Measurements from ENCODE around the gene PAPLN. TPM values are rescaled to one million over a fixed set of nuclear protein-coding genes. Genes with fewer than 3 reads are reported as not detected.

The PAPLN gene
- total and polyA plus RNA-seq, 2 of the 8 experiments (the other 6 are each of a cell fraction or from before 2014, with no cell fraction given): 14.8 to 25.6 TPM

- no peak overlapping the region for H3K27ac ChIP-seq (ENCODE audit: low read depth, low read length)
- H4K8ac ChIP-seq (ENCODE audit: extremely low read depth, insufficient read depth, low read length): no peak overlapping the region
- no peaks in the 10 kb centered on the region for H3K4me1 ChIP-seq (replicated peaks in 1 of 4; ENCODE audit: control insufficient read depth in 3 of 4, insufficient read depth in 4 of 4, low read length in 3 of 4)
- H3K56ac ChIP-seq (replicated peaks; ENCODE audit: insufficient read length, low read depth, low read length): no peak overlapping the region
- H3K4ac ChIP-seq (replicated peaks; ENCODE audit: insufficient read length, low read depth, low read length): no peak overlapping the region
- no peak overlapping the region for H2AFZ ChIP-seq (ENCODE audit: low read length)
- no peak overlapping the region for H3K14ac ChIP-seq (ENCODE audit: insufficient read length)
- DNase-seq (ENCODE audit: low read depth in 1 of 2, low spot score in 2 of 2): no peak
- no peak overlapping the region for H2AK5ac ChIP-seq (ENCODE audit: low read depth, low read length)
- H3K79me1 ChIP-seq (ENCODE audit: low read depth, low read length): no peaks in the 10 kb centered on the region
- H2BK120ac ChIP-seq (replicated peaks; ENCODE audit: low read depth, low read length): no peak overlapping the region
- no peak overlapping the region for H3K23ac ChIP-seq (ENCODE audit: insufficient read length)
- H3K36me3 ChIP-seq (ENCODE audit: control insufficient read depth in 2 of 4, insufficient read depth in 4 of 4, low read length in 3 of 4): peaks cover 5 to 43% (median 17%) of the 10 kb centered on the region in 4 experiments; a peak in 7 of 8 replicates
- no peak overlapping the region for H2BK12ac ChIP-seq (ENCODE audit: low read depth, low read length)
- no peak overlapping the region for H4K5ac ChIP-seq (ENCODE audit: insufficient read length, low read depth, low read length)
- no peak overlapping the region for H3K4me2 ChIP-seq (ENCODE audit: insufficient read depth in 1 of 2, low read depth in 2 of 2, low read length in 2 of 2)
- H3K9ac ChIP-seq (replicated peaks in 1 of 4; ENCODE audit: extremely low read depth in 1 of 4, low read depth in 3 of 4, low read length in 3 of 4): no peak overlapping the region
- H2BK15ac ChIP-seq (ENCODE audit: low read length): no peak overlapping the region
- H4K20me1 ChIP-seq (replicated peaks in 1 of 2; ENCODE audit: control insufficient read depth in 1 of 2, insufficient read depth in 2 of 2, low read length in 2 of 2): no peaks in the 10 kb centered on the region
- no peak overlapping the region for H4K91ac ChIP-seq (replicated peaks; ENCODE audit: insufficient read length, low read length)
- no peaks in the 10 kb centered on the region for H3K79me2 ChIP-seq (ENCODE audit: control insufficient read depth in 1 of 2, insufficient read depth in 2 of 2, low read length in 2 of 2)
- H3K27me3 ChIP-seq (replicated peaks in 1 of 4; ENCODE audit: control insufficient read depth in 3 of 4, extremely low read depth in 1 of 4, insufficient read depth in 3 of 4, low read length in 3 of 4): no peaks in the 10 kb centered on the region
- no peak overlapping the region for H3K4me3 ChIP-seq (ENCODE audit: extremely low read depth in 1 of 4, insufficient read depth in 2 of 4, low read depth in 3 of 4, low read length in 4 of 4)
- no peaks in the 10 kb centered on the region for H3K23me2 ChIP-seq (ENCODE audit: low read depth, low read length)
- no peak overlapping the region for H2BK20ac ChIP-seq (ENCODE audit: low read length)
- ChIA-PET CTCF (ENCODE audit: partially characterized antibody) (interaction anchor here (1.6 to 2.7 kb wide), 3 partner anchors 10 to 23 kb away, joined by 4 to 10 read pairs (median 8); no protein-coding TSS in a partner anchor), POLR2A (ENCODE audit: partially characterized antibody) (interaction anchor here (0.6 kb wide), 1 partner anchor 281 kb away, joined by 3 read pairs; the partner anchor contains the start of gene RIOX1)
- H2BK5ac ChIP-seq (ENCODE audit: low read depth, low read length): no peak overlapping the region
- no peaks in the 10 kb centered on the region; a peak in 1 of 4 replicates for H3K9me3 ChIP-seq (ENCODE audit: insufficient read depth in 2 of 2, low read depth in 1 of 2, low read length in 1 of 2)
- FAIRE-seq: no peak
- no peak overlapping the region for H3K18ac ChIP-seq (ENCODE audit: extremely low read depth, low read length)
- WGBS, 2 experiments (ENCODE audit: extremely low coverage in 1 of 2, insufficient coverage in 1 of 2, insufficient read length in 1 of 2, insufficient replicate concordance in 2 of 2, low coverage in 1 of 2, low lambda C conversion rate in 2 of 2, missing lambda C conversion rate in 1 of 2): 95% methylated on average over 2 of the region's 2 CpGs; no CpG with 5 or more reads in 1 of the 2 experiments
- TF ChIP-seq HDAC6 (IDR thresholded peaks at IDR 0.05; ENCODE audit: low read depth, low read length) (no peak), KDM5A (IDR thresholded peaks at IDR 0.05; ENCODE audit: low read length) (no peak), E2F6 (IDR thresholded peaks at IDR 0.05) (no peak), ATF3 (IDR thresholded peaks at IDR 0.05; ENCODE audit: insufficient read depth, low read depth, low read length) (no peak), ATF2 (IDR thresholded peaks at IDR 0.05; ENCODE audit: low read length) (no peak), RFX5 (IDR thresholded peaks at IDR 0.05; ENCODE audit: borderline replicate concordance, low read depth, low read length) (no peak), TEAD4 (IDR thresholded peaks at IDR 0.05; ENCODE audit: low read depth, low read length) (no peak), TAF1 (IDR thresholded peaks at IDR 0.05; ENCODE audit: low read depth, low read length) (no peak), TBP (IDR thresholded peaks at IDR 0.05; ENCODE audit: low read depth, low read length) (no peak), CBX5 (IDR thresholded peaks at IDR 0.05; ENCODE audit: low read depth, low read length) (no peak), TAF7 (optimal IDR thresholded peaks at IDR 0.05; ENCODE audit: borderline replicate concordance, low read depth, low read length) (no peak), BRCA1 (IDR thresholded peaks at IDR 0.05; ENCODE audit: low read depth, low read length) (no peak)
Observed at GRCh38 chr14:73209953-73210352, 27.4 kb upstream of the PAPLN start.

Measured in H1 (cell line).